HG03378 (cell line): Measurements from ENCODE around the gene PRKCD.

Experiments
- ATAC-seq: cut with Tn5 transposase; IDR thresholded peaks from one replicate; pipeline ENCODE4 v1.9.1; 2021; ENCODE audit warnings: mild to moderate bottlenecking, moderate library complexity; ENCODE audit not compliant: unreplicated experiment

Gene PRKCD

GRCh38 chr3:53188720-53189119, 27.7 kb downstream of the PRKCD start:
- no peak for ATAC-seq

GRCh38 chr3:53189276-53189675, 28.3 kb downstream of the PRKCD start:
- no peak for ATAC-seq

- no peak for ATAC-seq
These were observed 29.6 kb downstream of the PRKCD start for GRCh38 chr3:53190659-53191058.

GRCh38 chr3:53191836-53192480, 30.9 kb downstream of the PRKCD start:
- no peak for ATAC-seq

- no peak for ATAC-seq
These were observed 31.6 kb downstream of the PRKCD start for GRCh38 chr3:53192608-53193007.

GRCh38 chr3:53193466-53194209, 32.6 kb downstream of the PRKCD start:
- no peak for ATAC-seq

GRCh38 chr3:53194210-53195065, 33.4 kb downstream of the PRKCD start:
- no peak for ATAC-seq

GRCh38 chr3:53195066-53195450, 34.0 kb downstream of the PRKCD start:
- ATAC-seq, result no peak

- ATAC-seq, result no peak
These were observed 34.9 kb downstream of the PRKCD start for GRCh38 chr3:53195602-53196574.

- ATAC-seq, result peak; percentile 37
These were observed 35.8 kb downstream of the PRKCD start for GRCh38 chr3:53196575-53197407.

- ATAC-seq, result no peak
These were observed 37.4 kb downstream of the PRKCD start for GRCh38 chr3:53198256-53198977.

- ATAC-seq, result no peak
These were observed 38.0 kb downstream of the PRKCD start for GRCh38 chr3:53198996-53199395.

- ATAC-seq, result no peak
These were observed 38.8 kb downstream of the PRKCD start for GRCh38 chr3:53199834-53200233.

- ATAC-seq, result no peak
These were observed 39.8 kb downstream of the PRKCD start for GRCh38 chr3:53200501-53201498.

- ATAC-seq, result no peak
These were observed 41.5 kb downstream of the PRKCD start for GRCh38 chr3:53202331-53203015.

GRCh38 chr3:53211706-53212702, 51.0 kb downstream of the PRKCD start:
- ATAC-seq, result no peak
